ENCODE measurements around the gene MYL2. TPM values are rescaled to one million over a fixed set of nuclear protein-coding genes. Genes with fewer than 3 reads are reported as not detected.
A peak's percentile ranks its signal among the peaks of the same experiment; 100 is the strongest.

Gene MYL2
- total and polyA plus RNA-seq, 10 of the 15 experiments (the other 5 are each of a cell fraction or from before 2014, with no cell fraction given) = 0.08 to 1.8 (median 0.57) TPM; not detected in 1

- TF ChIP-seq MLLT1 (IDR thresholded peaks at IDR 0.05) = 0 out of 2 replicates have a peak, but pooled peaks have one; percentile 25
- no peak for TF ChIP-seq ZBTB11 (CRISPR knock-in tag; IDR thresholded peaks at IDR 0.05)
- no peak for TF ChIP-seq BHLHE40 (IDR thresholded peaks at IDR 0.05; ENCODE audit: borderline replicate concordance in 1 of 2, low read depth in 2 of 2, low read length in 1 of 2)
- TF ChIP-seq MYB (IDR thresholded peaks at IDR 0.05; ENCODE audit: borderline replicate concordance, low read depth, low read length) = no peak
- TF ChIP-seq NFXL1 (IDR thresholded peaks at IDR 0.05; ENCODE audit: borderline replicate concordance) = peak; percentile 76; the same call in 1 of the 2 replicates
- no peak for TF ChIP-seq TARDBP (IDR thresholded peaks at IDR 0.05; ENCODE audit: borderline replicate concordance)
- TF ChIP-seq YBX1 (IDR thresholded peaks at IDR 0.05) = no peak
- TF ChIP-seq E4F1 (IDR thresholded peaks at IDR 0.05; ENCODE audit: borderline replicate concordance, partially characterized antibody) = no peak
- no peak for TF ChIP-seq KAT2A (conservative IDR thresholded peaks at IDR 0.05; ENCODE audit: control insufficient read depth, low read depth, low read length)
- TF ChIP-seq RUNX3 (IDR thresholded peaks at IDR 0.05; ENCODE audit: low read length) = peak; percentile 38; the same call in 1 of the 2 replicates
- peak; percentile 20; the same call in 1 of the 2 replicates for TF ChIP-seq MTA2 (IDR thresholded peaks at IDR 0.05; ENCODE audit: low read depth)
- no peak for TF ChIP-seq SUPT20H (IDR thresholded peaks at IDR 0.05; ENCODE audit: borderline replicate concordance, control insufficient read depth, low read depth, low read length)
- peak; percentile 52 to 66; a peak in 2 of 4 replicates for TF ChIP-seq IKZF2 (IDR thresholded peaks at IDR 0.05)
- TF ChIP-seq NBN (IDR thresholded peaks at IDR 0.05) = peak; percentile 51; the same call in 1 of the 2 replicates
- 0 out of 2 replicates have a peak, but pooled peaks have one; percentile 25 for TF ChIP-seq YY1 (IDR thresholded peaks at IDR 0.05; ENCODE audit: low read depth, low read length)
These were observed 14.3 kb downstream of the MYL2 start (continued) for GRCh38 chr12:110906083-110906482.

Measured in GM12878 (cell line).